Measurements from ENCODE around the gene MTRR.

GRCh38 chr5:7834982-7835381, 34.0 kb upstream of the MTRR start:
- TF ChIP-seq CTCF (IDR thresholded peaks at IDR 0.05) (no peak), POLR2A (IDR thresholded peaks at IDR 0.05) (no peak), POLR2AphosphoS5 (IDR thresholded peaks at IDR 0.05; ENCODE audit: insufficient read depth in 1 of 2, low read depth in 1 of 2) (no peak)

All from vagina (tissue), 2 donors.